AML-193 (cell line): ENCODE results near the gene RNF175.

ENCODE experiments used
- DNase-seq, 2 experiments: peaks; one replicate each; lab custom pipeline; 2025; lab: John Stamatoyannopoulos, UW

Gene RNF175

DNA sequence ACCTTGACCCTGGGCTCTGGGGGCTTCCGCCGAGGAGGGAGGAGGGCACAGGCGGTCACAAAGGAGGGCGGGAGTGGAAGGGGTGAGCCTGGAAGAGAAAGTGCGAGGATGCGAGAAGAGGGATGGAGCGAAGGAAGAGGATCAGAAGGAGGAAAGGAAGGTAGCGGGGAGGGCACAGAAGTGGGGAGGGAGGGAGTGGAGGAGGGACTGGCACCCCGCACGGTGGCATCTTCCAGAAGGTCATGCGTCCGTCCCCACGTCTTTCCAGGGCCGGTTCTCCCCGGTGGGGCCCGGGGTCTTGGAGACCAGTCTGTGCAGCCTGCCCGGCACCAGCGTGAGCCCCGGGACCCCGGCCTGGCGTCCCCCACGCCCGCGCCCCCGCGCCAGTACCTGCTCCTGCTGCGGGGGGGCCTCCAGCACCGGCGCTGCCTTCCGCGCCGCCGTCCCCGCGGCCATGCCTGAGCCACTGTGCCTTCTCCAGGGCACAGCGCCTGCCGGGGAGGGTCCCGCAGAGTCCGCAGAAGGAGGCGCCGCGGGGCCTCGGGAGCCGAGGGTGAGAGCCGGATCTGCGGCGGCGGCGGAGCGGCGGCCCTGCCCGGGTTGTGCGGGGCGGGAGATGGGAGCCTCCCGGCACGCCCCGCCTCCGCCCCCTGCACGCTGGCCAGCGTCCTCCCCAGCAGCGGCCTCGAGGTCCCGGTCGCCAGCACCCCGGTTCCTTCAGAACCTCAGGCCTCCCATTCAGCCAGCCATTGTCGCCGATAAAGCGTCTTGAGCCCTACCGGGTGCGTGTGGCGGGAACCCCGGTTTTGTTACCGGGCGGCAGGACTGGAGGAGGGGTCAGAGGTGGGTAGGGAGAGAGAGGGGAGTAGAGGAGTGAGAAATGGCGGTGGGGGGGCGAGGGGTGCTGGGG is at the start of gene RNF175:
Gene RNF175 (minus strand): TSS at position 618 of the 910 bp plus-strand sequence. CDS start 162 bp downstream, at position 456.
- DNase-seq = no peak

DNA sequence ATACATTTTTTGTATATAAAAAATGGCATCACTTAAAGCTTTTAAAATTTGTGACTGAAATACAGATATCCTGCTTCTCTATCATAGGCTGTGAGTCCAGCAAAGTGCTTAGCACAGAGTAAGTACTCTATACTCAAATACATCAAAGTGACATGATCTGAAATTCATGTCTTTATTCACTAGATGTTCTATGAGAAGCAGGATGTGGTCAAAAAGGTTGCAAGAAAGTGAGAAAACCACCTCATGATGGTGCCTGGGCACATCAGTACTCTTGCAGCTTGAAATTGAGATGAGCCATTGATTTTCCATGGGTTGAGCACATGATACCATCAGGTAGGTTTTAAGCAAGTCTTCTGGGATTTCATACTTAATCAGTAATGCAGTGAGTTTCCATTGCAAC is 49.5 kb upstream of the RNF175 start:
- no peak for DNase-seq

DNA sequence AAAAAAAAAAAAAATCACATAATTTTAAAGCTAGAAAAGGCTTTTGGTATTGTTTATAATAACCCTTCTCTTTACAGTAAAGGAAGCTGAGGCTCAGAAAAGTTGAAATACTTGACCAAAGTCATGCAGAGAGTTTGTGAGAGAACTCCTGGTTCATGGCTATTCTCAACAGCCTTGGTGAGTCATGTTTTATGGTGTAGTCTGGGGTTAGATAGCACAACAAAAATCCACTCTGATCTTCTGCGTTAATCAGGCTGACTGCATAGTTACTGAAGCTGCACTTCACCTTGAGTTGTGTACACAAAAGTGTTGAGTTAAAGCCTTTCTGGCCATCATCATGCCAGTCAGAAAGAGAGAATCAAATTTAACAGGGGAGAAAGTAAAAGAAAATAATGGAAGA is 48.4 kb upstream of the RNF175 start:
- DNase-seq = no peak

- no peak for DNase-seq
These were observed 46.2 kb upstream of the RNF175 start for GRCh38 chr4:153806073-153806472.

- no peak for DNase-seq
These were observed 44.9 kb upstream of the RNF175 start for GRCh38 chr4:153804722-153805121.

- DNase-seq = no peak
These were observed 39.9 kb upstream of the RNF175 start for GRCh38 chr4:153799694-153800074.

GRCh38 chr4:153798901-153799693 is 39.3 kb upstream of the RNF175 start:
- no peak for DNase-seq

- no peak for DNase-seq
These were observed 38.6 kb upstream of the RNF175 start for GRCh38 chr4:153798420-153798819.

DNA sequence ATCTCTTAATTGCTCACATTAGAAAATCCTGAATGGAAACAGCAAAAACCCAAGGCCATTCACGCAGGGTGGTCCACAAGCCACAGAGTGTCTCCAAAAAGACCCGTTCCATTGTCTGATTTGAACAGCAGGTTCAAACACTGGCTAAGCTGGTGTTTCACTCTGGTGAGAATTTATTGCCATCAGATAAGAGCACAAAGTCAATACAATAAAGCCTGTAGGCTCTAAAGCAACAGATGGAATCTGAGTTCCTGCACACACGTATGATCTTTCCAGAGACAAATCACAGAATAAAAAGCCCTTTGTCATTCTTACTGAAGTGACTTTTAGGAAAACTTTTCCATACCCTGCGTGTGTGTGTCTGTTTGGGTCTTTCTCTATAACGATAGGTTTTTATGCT is 34.2 kb upstream of the RNF175 start:
- DNase-seq = no peak

DNA sequence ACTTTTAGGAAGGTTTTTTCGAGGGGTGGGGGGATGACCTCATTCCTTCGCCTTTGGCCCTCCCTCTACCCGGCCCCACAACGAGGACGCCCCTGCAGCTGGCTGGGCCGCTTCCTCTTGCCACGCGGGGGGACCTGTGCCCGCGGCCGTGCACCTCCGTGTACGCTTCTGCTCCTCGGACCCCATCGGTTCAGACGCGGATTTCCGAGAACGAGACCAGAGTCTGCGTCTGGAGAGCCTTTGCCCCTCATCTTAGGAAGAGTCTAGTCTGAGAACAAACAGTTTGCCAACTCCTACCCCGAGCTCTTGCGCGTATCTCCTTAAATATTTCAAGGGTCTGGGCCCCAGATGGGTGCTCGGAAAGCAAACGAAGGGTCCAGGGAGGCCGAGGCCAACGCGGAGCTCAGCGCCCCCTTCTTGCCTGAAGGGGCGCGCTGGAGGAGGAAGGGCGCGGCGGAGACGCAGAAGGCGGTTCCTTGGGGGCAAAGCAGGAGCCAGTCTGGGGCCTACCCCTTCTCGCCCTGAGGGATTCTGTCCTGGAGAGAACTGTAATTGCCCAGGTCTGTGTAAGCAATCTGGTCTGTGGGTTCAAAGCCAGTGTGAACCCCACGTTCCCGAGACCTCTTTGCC is 32.9 kb upstream of the RNF175 start:
- no peak for DNase-seq

- no peak for DNase-seq
These were observed 32.2 kb upstream of the RNF175 start for GRCh38 chr4:153791746-153792617.

GRCh38 chr4:153790962-153791551 is 31.2 kb upstream of the RNF175 start:
- DNase-seq = no peak

- no peak for DNase-seq
These were observed 30.7 kb upstream of the RNF175 start for GRCh38 chr4:153790500-153790865.

DNA sequence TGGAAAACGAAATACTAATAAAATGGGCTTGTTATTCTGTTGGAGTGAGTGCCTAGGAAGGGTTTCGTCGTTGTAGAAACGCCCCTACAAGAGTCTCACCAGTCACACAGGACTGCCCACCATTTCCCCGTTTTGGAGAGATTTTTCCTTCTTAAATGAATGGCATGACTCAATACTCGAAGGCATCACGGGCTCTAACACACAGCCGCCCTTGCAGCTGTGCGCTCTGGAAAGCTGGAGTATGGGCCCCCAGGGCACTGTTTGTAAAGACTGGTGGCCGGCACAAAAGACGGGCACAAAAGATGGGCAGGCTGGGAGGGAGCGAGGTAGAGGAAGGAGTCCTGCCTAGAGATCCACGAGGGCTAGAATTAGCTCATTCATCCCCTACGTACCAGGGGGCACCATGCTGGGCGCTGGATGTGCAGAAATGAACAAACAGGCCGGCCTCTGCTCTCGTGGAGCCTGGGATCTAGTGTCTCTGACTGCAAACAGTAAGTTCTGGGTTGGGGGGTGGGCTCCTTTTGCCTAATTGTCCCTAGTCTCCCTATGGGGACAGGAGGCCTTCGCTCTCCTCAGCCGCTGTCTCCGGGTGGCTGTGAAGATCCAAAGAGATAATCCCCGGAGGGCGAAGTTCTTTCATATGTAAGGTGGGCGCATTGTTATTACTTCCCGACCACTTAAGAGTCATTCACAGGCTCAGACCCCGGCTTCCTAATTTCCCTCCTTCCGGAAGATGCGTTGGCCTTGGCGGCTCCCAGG is 30.1 kb upstream of the RNF175 start:
- DNase-seq = no peak

DNA sequence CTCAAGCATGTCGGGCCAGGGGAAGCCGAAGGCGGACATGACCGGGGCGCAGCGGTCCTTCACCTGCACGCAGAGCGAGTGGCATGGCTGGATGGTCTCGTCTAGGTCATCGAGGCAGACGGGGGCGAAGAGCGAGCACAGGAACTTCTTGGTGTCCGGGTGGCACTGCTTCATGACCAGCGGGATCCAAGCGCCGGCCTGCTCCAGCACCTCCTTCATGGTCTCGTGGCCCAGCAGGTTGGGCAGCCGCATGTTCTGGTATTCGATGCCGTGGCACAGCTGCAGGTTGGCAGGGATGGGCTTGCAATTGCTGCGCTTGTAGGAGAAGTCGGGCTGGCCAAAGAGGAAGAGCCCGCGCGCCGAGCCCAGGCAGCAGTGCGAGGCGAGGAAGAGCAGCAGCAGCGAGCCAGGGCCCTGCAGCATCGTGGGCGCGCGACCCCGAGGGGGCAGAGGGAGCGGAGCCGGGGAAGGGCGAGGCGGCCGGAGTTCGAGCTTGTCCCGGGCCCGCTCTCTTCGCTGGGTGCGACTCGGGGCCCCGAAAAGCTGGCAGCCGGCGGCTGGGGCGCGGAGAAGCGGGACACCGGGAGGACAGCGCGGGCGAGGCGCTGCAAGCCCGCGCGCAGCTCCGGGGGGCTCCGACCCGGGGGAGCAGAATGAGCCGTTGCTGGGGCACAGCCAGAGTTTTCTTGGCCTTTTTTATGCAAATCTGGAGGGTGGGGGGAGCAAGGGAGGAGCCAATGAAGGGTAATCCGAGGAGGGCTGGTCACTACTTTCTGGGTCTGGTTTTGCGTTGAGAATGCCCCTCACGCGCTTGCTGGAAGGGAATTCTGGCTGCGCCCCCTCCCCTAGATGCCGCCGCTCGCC is 28.8 kb upstream of the RNF175 start, which contains the start of gene SFRP2:
Gene SFRP2 (minus strand): TSS at position 671 of the 864 bp plus-strand sequence. CDS start 248 bp downstream, at position 423.
- no peak for DNase-seq

DNA sequence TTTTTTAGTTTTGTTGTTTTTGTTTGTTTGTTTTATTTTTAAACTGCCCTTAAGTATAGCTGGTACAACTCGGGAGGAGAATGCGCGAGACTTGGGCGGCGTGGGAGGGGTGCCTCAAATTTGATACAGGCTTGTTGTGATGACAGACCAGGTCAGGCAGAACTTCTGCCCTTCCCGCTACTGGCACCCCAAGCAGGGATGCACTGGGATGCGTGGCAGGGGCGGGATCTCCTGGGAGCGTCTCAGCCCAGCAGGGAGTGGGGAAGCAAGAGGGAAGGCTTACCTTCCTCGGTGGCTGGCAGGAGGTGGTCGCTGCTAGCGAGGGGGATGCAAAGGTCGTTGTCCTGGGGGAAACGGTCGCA is 28.2 kb upstream of the RNF175 start:
- no peak for DNase-seq

- DNase-seq = no peak
These were observed 27.8 kb upstream of the RNF175 start for GRCh38 chr4:153787575-153787974.

GRCh38 chr4:153787061-153787560 is 27.3 kb upstream of the RNF175 start:
- no peak for DNase-seq
